ENCODE results near the gene KCNC1. TPM values are rescaled to one million over a fixed set of nuclear protein-coding genes. Genes with fewer than 3 reads are reported as not detected.

Gene KCNC1
- 137 and 201 TPM in 2 replicates for polyA plus RNA-seq

DNA sequence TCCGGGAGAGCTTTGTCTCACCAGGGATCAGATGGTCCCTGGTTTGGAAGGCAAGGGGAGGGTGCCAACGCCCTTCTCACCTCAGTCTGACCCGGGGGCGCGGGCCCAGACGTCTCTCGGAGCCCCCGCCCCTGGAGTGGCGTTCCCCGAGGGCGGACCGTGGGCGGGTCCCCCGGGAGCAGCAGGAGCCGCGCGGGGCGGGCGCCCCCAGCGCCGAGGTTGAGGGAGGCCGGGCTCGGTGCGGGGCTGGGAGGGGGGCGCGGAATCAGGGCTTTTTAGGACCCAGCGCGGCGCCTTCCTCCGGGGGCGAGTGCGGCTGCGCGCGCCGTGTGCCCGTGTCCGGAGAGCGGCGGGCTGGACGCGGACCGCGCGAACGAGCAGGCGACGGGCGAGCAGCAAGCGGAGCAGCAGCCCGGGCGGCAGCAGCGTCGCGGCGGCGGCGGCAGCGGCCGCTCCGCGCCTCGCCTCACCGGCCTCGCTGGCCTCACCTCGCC, at the start of gene KCNC1:
KCNC1 (plus strand) TSS at position 364 of the 494 bp plus-strand sequence. CDS start 1,222 bp downstream, outside the sequence.

DNA sequence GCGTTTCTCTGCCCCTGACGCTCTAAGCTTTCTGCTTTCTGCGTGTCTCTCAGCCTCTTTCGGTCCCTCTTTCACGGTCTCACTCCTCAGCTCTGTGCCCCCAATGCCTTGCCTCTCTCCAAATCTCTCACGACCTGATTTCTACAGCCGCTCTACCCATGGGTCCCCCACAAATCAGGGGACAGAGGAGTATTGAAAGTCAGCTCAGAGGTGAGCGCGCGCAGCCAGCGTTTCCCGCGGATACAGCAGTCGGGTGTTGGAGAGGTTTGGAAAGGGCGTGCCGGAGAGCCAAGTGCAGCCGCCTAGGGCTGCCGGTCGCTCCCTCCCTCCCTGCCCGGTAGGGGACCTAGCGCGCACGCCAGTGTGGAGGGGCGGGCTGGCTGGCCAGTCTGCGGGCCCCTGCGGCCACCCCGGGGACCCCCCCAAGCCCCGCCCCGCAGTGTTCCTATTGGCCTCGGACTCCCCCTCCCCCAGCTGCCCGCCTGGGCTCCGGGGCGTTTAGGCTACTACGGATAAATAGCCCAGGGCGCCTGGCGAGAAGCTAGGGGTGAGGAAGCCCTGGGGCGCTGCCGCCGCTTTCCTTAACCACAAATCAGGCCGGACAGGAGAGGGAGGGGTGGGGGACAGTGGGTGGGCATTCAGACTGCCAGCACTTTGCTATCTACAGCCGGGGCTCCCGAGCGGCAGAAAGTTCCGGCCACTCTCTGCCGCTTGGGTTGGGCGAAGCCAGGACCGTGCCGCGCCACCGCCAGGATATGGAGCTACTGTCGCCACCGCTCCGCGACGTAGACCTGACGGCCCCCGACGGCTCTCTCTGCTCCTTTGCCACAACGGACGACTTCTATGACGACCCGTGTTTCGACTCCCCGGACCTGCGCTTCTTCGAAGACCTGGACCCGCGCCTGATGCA, 15.3 kb upstream of the KCNC1 start, which contains the start of gene MYOD1:
MYOD1 (plus strand) TSS at position 544 of the 910 bp plus-strand sequence; CDS start at position 756, 212 bp downstream.

Other genes starting within 250 kb of the KCNC1 start
- gene USH1C, start 190.4 kb upstream of the KCNC1 start, polyA plus RNA-seq, result not detected in 2 replicates
- not detected in 2 replicates for gene OTOG, start 187.5 kb upstream of the KCNC1 start, polyA plus RNA-seq
- not detected in 2 replicates for gene MYOD1, start 15.2 kb upstream of the KCNC1 start, polyA plus RNA-seq